Smooth muscle cell (in vitro differentiated cells): ENCODE data around the gene TLE6. TPM values are rescaled to one million over a fixed set of nuclear protein-coding genes. Genes with fewer than 3 reads are reported as not detected.
A peak's percentile ranks its signal among the peaks of the same experiment; 100 is the strongest.

Experiments
- DNase-seq: peaks from one replicate; lab custom pipeline; 2025; ENCODE audit not compliant: unreplicated experiment; lab: John Stamatoyannopoulos, UW
- H2AFZ ChIP-seq: fragments of 200-600 bp; sonication (generic); 2 replicates; pipeline ENCODE4 v1.6.0; 2016; ENCODE audit warnings: antibody characterized with exemption, low read depth, mild to moderate bottlenecking
- H3F3A ChIP-seq: fragments of 200-600 bp; sonication (generic); 2 replicates; pipeline ENCODE4 v1.6.0; 2017; ENCODE audit warnings: antibody characterized with exemption, low read depth
- H3K27ac ChIP-seq: fragments of 200-600 bp; sonication (generic); 2 replicates; pipeline ENCODE4 v1.5.1; 2016; ENCODE audit warnings: low read depth, mild to moderate bottlenecking
- H3K27me3 ChIP-seq: fragments of 200-600 bp; sonication (generic); 2 replicates; pipeline ENCODE4 v1.6.1; 2016; ENCODE audit warnings: low read depth, mild to moderate bottlenecking
- H3K36me3 ChIP-seq: fragments of 200-600 bp; sonication (generic); 2 replicates; pipeline ENCODE4 v1.5.1; 2016; ENCODE audit warnings: low read depth
- H3K4me1 ChIP-seq: fragments of 200-600 bp; sonication (generic); 2 replicates; pipeline ENCODE4 v1.5.1; 2016; ENCODE audit warnings: low read depth
- H3K4me2 ChIP-seq: fragments of 200-600 bp; sonication (generic); 2 replicates; pipeline ENCODE4 v1.6.0; 2016; ENCODE audit warnings: mild to moderate bottlenecking
- H3K4me3 ChIP-seq: fragments of 200-600 bp; sonication (generic); 2 replicates; pipeline ENCODE4 v1.5.1; 2016; ENCODE audit warnings: mild to moderate bottlenecking
- H3K79me2 ChIP-seq: fragments of 200-600 bp; sonication (generic); 2 replicates; pipeline ENCODE4 v1.6.0; 2016; ENCODE audit warnings: low read depth, mild to moderate bottlenecking
- H3K9ac ChIP-seq: fragments of 200-600 bp; sonication (generic); 2 replicates; pipeline ENCODE4 v1.6.0; 2016; ENCODE audit warnings: low read depth
- H3K9me3 ChIP-seq: fragments of 200-600 bp; sonication (generic); replicated peaks from 2 replicates; pipeline ENCODE4 v1.5.1; 2016; ENCODE audit warnings: low read depth
- H4K20me1 ChIP-seq: fragments of 200-600 bp; sonication (generic); 2 replicates; pipeline ENCODE4 v1.6.0; 2016; ENCODE audit warnings: low read depth
- CTCF ChIP-seq: fragments of 200-600 bp; sonication (generic); IDR thresholded peaks from 2 replicates; pipeline ENCODE4 v1.5.1; 2017; ENCODE audit warnings: borderline replicate concordance, mild to moderate bottlenecking, antibody characterized with exemption; ENCODE audit not compliant: insufficient read depth, poor library complexity, severe bottlenecking
- WGBS: methylation state at CpG from one replicate; pipeline ENCODE4 v1.1.7; 2016; ENCODE audit warnings: low lambda C conversion rate; 5-methylcytosine and 5-hydroxymethylcytosine counted together
- polyA plus RNA-seq: library from polyadenylated mRNA; unstranded; fragments of >200 nt; fragmentation: Nextera tagmentation; extraction: Ambion mirVana; gene quantifications from 2 replicates; pipeline ENCODE4 v1.2.1, GENCODE V29; 2016
- total RNA-seq: library from RNA; depleted of rRNA; stranded (reverse); fragments of >200 nt; gene quantifications from 2 replicates; pipeline ENCODE4 v1.2.3, GENCODE V29; 2014

The TLE6 gene
- total and polyA plus RNA-seq, 2 experiments from 2014 or later: 0.27 to 3.2 TPM

GRCh38 chr19:2981898-2982297, 4.5 kb downstream of the TLE6 start:
- Histone ChIP-seq H3K4me2 (no peak overlapping the region), H3K9me3 (no peaks in the 10 kb centered on the region), H3K4me1 (peaks cover 16% of the 10 kb centered on the region), H3K4me3 (no peak overlapping the region), H2AFZ (no peak overlapping the region), H3K36me3 (no peaks in the 10 kb centered on the region), H3F3A (peaks cover 6% of the 10 kb centered on the region), H3K9ac (no peak overlapping the region), H3K27me3 (no peaks in the 10 kb centered on the region), H4K20me1 (no peaks in the 10 kb centered on the region), H3K79me2 (no peaks in the 10 kb centered on the region), H3K27ac (no peak overlapping the region)
- WGBS: 90% methylated on average over 5 of the region's 5 CpGs
- TF ChIP-seq CTCF: no peak
- no peak for DNase-seq

GRCh38 chr19:2982561-2982960, 5.2 kb downstream of the TLE6 start:
- peaks cover 5% of the 10 kb centered on the region for H3F3A ChIP-seq
- no peaks in the 10 kb centered on the region for H3K9me3 ChIP-seq
- H2AFZ ChIP-seq: no peak overlapping the region
- no peaks in the 10 kb centered on the region for H3K27me3 ChIP-seq
- WGBS: 77% methylated on average over 8 of the region's 8 CpGs
- no peaks in the 10 kb centered on the region for H3K79me2 ChIP-seq
- no peak overlapping the region for H3K27ac ChIP-seq
- no peak for DNase-seq
- H3K36me3 ChIP-seq: no peaks in the 10 kb centered on the region
- H3K4me3 ChIP-seq: no peak overlapping the region
- no peak for TF ChIP-seq CTCF
- H3K4me2 ChIP-seq: no peak overlapping the region
- no peaks in the 10 kb centered on the region for H4K20me1 ChIP-seq
- H3K4me1 ChIP-seq: peaks cover 20% of the 10 kb centered on the region
- no peak overlapping the region for H3K9ac ChIP-seq

- Histone ChIP-seq H3K9me3 (no peaks in the 10 kb centered on the region), H3K27me3 (no peaks in the 10 kb centered on the region), H3K36me3 (no peaks in the 10 kb centered on the region), H3K79me2 (no peaks in the 10 kb centered on the region), H4K20me1 (no peaks in the 10 kb centered on the region), H2AFZ (no peak overlapping the region), H3K4me1 (peaks cover 17% of the 10 kb centered on the region), H3K9ac (no peak overlapping the region), H3K4me3 (no peak overlapping the region), H3F3A (peaks cover under 1% of the 10 kb centered on the region), H3K4me2 (peak overlapping the region; percentile 31), H3K27ac (no peak overlapping the region)
- peak; percentile 25 for DNase-seq
- 35% methylated on average over 10 of the region's 10 CpGs for WGBS
- TF ChIP-seq CTCF: no peak
Measured at GRCh38 chr19:2982983-2983350, 5.6 kb downstream of the TLE6 start.

GRCh38 chr19:2983351-2984214, 6.2 kb downstream of the TLE6 start:
- H3K4me3 ChIP-seq: peak overlapping the region; percentile 45
- H3K9ac ChIP-seq: no peak overlapping the region

More at GRCh38 chr19:2983351-2984214, 6.2 kb downstream of the TLE6 start:
- Histone ChIP-seq H3K4me2 (peak overlapping the region; percentile 84), H3K27me3 (no peaks in the 10 kb centered on the region), H4K20me1 (no peaks in the 10 kb centered on the region), H3K36me3 (no peaks in the 10 kb centered on the region), H3K27ac (no peak overlapping the region), H3K79me2 (no peaks in the 10 kb centered on the region), H3K4me1 (peaks cover 17% of the 10 kb centered on the region), H3K9me3 (no peaks in the 10 kb centered on the region), H2AFZ (peak overlapping the region; percentile 59), H3F3A (no peaks in the 10 kb centered on the region)
- TF ChIP-seq CTCF: no peak
- WGBS: 19% methylated on average over 20 of the region's 24 CpGs
- DNase-seq: peak; percentile 21
